HEK293 (cell line): ENCODE data around the gene CDNF.

Experiments
- AEBP2 ChIP-seq: fragments of 450-650 bp; formaldehyde crosslinking; IDR thresholded peaks from 2 replicates; pipeline ENCODE4 v1.5.1; 2016; ENCODE audit warnings: missing biosample characterization, missing genetic modification characterization, borderline replicate concordance
- GLIS2 ChIP-seq: fragments of 450-650 bp; formaldehyde crosslinking; IDR thresholded peaks from 2 replicates; pipeline ENCODE4 v1.5.1; 2016; ENCODE audit warnings: missing biosample characterization, missing genetic modification characterization
- MZF1 ChIP-seq: fragments of 450-650 bp; formaldehyde crosslinking; IDR thresholded peaks from 2 replicates; pipeline ENCODE4 v1.5.1; 2017; ENCODE audit warnings: missing biosample characterization, missing genetic modification characterization, borderline replicate concordance
- ZBTB10 ChIP-seq: fragments of 450-650 bp; formaldehyde crosslinking; IDR thresholded peaks from 2 replicates; pipeline ENCODE4 v1.5.1; 2016; ENCODE audit warnings: missing biosample characterization, missing genetic modification characterization
- ZNF132 ChIP-seq: fragments of 450-650 bp; formaldehyde crosslinking; IDR thresholded peaks from 2 replicates; pipeline ENCODE4 v1.5.1; 2017; ENCODE audit warnings: missing biosample characterization, missing genetic modification characterization, borderline replicate concordance
- ZNF148 ChIP-seq: fragments of 450-650 bp; formaldehyde crosslinking; IDR thresholded peaks from 2 replicates; pipeline ENCODE4 v1.5.0; 2017; ENCODE audit warnings: missing biosample characterization, missing genetic modification characterization, borderline replicate concordance
- ZNF174 ChIP-seq: fragments of 450-650 bp; formaldehyde crosslinking; IDR thresholded peaks from 2 replicates; pipeline ENCODE4 v1.5.0; 2017; ENCODE audit warnings: missing biosample characterization, mild to moderate bottlenecking, missing genetic modification characterization
- ZNF24 ChIP-seq: fragments of 450-650 bp; formaldehyde crosslinking; IDR thresholded peaks from 2 replicates; pipeline ENCODE4 v1.5.1; 2016; ENCODE audit warnings: missing biosample characterization, missing genetic modification characterization
- ZNF274 ChIP-seq, 2 experiments: fragments of 200-500 bp in 1 of 2; fragments of 450-650 bp in 1 of 2; sonication (Bioruptor generic) in 1 of 2; formaldehyde crosslinking in 1 of 2; IDR thresholded peaks; 2 replicates each; pipeline versions ENCODE4 v1.5.1 to v1.6.1; 2014 to 2016; ENCODE audit warnings: borderline replicate concordance in 1 of 2, inconsistent platforms in 1 of 2, low read length in 1 of 2, missing biosample characterization in 1 of 2, missing genetic modification characterization in 1 of 2
- ZNF280D ChIP-seq: fragments of 450-650 bp; formaldehyde crosslinking; IDR thresholded peaks from 2 replicates; pipeline ENCODE4 v1.5.1; 2016; ENCODE audit warnings: missing biosample characterization, missing genetic modification characterization
- ZNF292 ChIP-seq: fragments of 450-650 bp; formaldehyde crosslinking; IDR thresholded peaks from 2 replicates; pipeline ENCODE4 v1.5.1; 2016; ENCODE audit warnings: low read depth, missing biosample characterization, missing genetic modification characterization, borderline replicate concordance
- ZNF311 ChIP-seq: fragments of 450-650 bp; formaldehyde crosslinking; IDR thresholded peaks from 2 replicates; pipeline ENCODE4 v1.5.1; 2017; ENCODE audit warnings: missing biosample characterization, missing genetic modification characterization, borderline replicate concordance
- ZNF449 ChIP-seq: fragments of 450-650 bp; formaldehyde crosslinking; IDR thresholded peaks from 2 replicates; pipeline ENCODE4 v1.5.1; 2017; ENCODE audit warnings: missing biosample characterization, mild to moderate bottlenecking, missing genetic modification characterization, moderate library complexity
- ZNF558 ChIP-seq: fragments of 450-650 bp; formaldehyde crosslinking; IDR thresholded peaks from 2 replicates; pipeline ENCODE4 v1.5.1; 2016; ENCODE audit warnings: missing biosample characterization, missing genetic modification characterization
- ZNF610 ChIP-seq: fragments of 450-650 bp; formaldehyde crosslinking; IDR thresholded peaks from 2 replicates; pipeline ENCODE4 v1.5.1; 2016; ENCODE audit warnings: missing biosample characterization, missing genetic modification characterization, borderline replicate concordance
- ZNF621 ChIP-seq: fragments of 450-650 bp; formaldehyde crosslinking; IDR thresholded peaks from 2 replicates; pipeline ENCODE4 v1.5.1; 2017; ENCODE audit warnings: missing biosample characterization, missing genetic modification characterization
- ZNF692 ChIP-seq: fragments of 450-650 bp; formaldehyde crosslinking; IDR thresholded peaks from 2 replicates; pipeline ENCODE4 v1.5.1; 2016; ENCODE audit warnings: missing biosample characterization, missing genetic modification characterization
- ZNF704 ChIP-seq: fragments of 450-650 bp; formaldehyde crosslinking; IDR thresholded peaks from 2 replicates; pipeline ENCODE4 v1.5.1; 2016; ENCODE audit warnings: missing biosample characterization, missing genetic modification characterization
- ZNF837 ChIP-seq: fragments of 450-650 bp; formaldehyde crosslinking; IDR thresholded peaks from 2 replicates; pipeline ENCODE4 v1.5.1; 2016; ENCODE audit warnings: missing biosample characterization, missing genetic modification characterization
- ZXDB ChIP-seq: fragments of 450-650 bp; formaldehyde crosslinking; IDR thresholded peaks from 2 replicates; pipeline ENCODE4 v1.5.1; 2016; ENCODE audit warnings: missing biosample characterization, missing genetic modification characterization

CDNF gene

GRCh38 chr10:14878266-14879123, 40.7 kb upstream of the CDNF start, which contains the start of gene SUV39H2 (continued):
- TF ChIP-seq ZBTB10: peak; percentile 95
- no peak for TF ChIP-seq ZNF837
- peak; percentile 73; the same call in 1 of the 2 replicates for TF ChIP-seq ZNF610 (tag by site-specific recombination)
- TF ChIP-seq ZNF311 (tag by site-specific recombination): no peak
- TF ChIP-seq ZNF174 (tag by site-specific recombination): no peak
- TF ChIP-seq ZNF621 (tag by site-specific recombination): no peak
- TF ChIP-seq ZXDB (tag by site-specific recombination): peak; percentile 87
- TF ChIP-seq ZNF132 (tag by site-specific recombination): no peak
- TF ChIP-seq AEBP2 (tag by site-specific recombination): no peak
- TF ChIP-seq GLIS2 (tag by site-specific recombination): peak; percentile 55; the same call in 1 of the 2 replicates
- TF ChIP-seq ZNF449 (tag by site-specific recombination): no peak
- no peak for TF ChIP-seq ZNF148 (tag by site-specific recombination)
- no peak for TF ChIP-seq ZNF558 (tag by site-specific recombination)
- TF ChIP-seq ZNF24 (tag by site-specific recombination): peak; percentile 76; the same call in 1 of the 2 replicates
- TF ChIP-seq ZNF292 (tag by site-specific recombination): no peak
- TF ChIP-seq ZNF692 (tag by site-specific recombination): peak; percentile 69; the same call in 1 of the 2 replicates
- TF ChIP-seq ZNF704 (tag by site-specific recombination): peak; percentile 62
- TF ChIP-seq ZNF280D (tag by site-specific recombination): no peak
- TF ChIP-seq ZNF274 (IDR thresholded peaks at IDR 0.05; ENCODE audit: low read length): no peak
- TF ChIP-seq ZNF274 (tag by site-specific recombination; IDR thresholded peaks at IDR 0.05; ENCODE audit: borderline replicate concordance): no peak
- TF ChIP-seq MZF1 (tag by site-specific recombination): no peak
